ENCODE results near the gene NRSN2.

DNA sequence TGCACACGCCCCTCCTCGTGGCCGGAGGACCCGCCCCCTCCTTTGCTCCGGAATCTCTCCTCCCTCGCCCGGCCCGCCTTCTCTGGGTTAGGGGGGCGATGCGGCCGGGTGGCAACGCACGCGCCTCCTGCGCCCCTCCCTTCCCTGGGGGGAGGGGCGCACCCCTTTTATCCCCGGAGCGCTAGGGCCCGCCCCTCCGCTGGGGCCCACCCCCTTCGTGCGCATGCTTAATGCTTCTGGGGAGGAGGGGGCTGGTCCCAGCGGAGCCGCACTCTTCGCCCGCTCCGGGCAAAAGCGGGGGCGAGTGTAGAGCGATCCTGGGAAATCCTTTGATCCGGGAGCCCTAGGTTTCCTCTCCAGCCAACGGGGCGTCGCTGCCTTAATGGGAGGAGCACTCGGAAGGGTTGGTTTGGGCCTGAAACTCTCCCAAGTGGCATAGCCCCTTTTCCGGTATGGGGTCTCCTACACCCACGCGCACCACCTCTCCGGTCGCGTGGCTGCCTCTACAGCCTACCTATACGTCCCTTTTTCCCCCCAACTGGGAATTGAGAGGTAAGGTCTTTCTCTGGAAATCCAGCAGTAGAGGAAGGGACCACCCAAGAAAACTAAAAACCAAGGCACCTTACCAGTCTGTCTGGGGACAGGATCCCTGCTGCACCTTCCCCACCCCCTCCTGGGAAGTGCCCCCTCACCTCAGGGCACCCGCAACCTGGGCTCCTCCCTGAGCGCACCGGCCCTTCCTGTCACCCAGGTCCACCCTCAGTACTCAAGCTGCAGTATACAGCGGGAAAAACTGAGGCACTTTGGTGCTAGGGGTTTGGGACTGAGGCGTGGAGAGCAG, 19.5 kb upstream of the NRSN2 start:
- TF ChIP-seq CTCF (IDR thresholded peaks at IDR 0.05) (no peak), POLR2A (IDR thresholded peaks at IDR 0.05) (no peak)
